Neural progenitor cell (in vitro differentiated cells): Measurements from ENCODE around the gene MID1. TPM values are rescaled to one million over a fixed set of nuclear protein-coding genes. Genes with fewer than 3 reads are reported as not detected.

Experiments
- DNase-seq: peaks from one replicate; pipeline ENCODE4 v3.0.0-alpha.2; 2016; ENCODE audit warnings: low spot score
- H2AFZ ChIP-seq: fragments of 200-600 bp; sonication (generic); replicated peaks from 2 replicates; pipeline ENCODE4 v1.6.1; 2016; ENCODE audit warnings: antibody characterized with exemption
- H3F3A ChIP-seq: fragments of 200-600 bp; sonication (generic); 2 replicates; pipeline ENCODE4 v1.6.1; 2016; ENCODE audit warnings: antibody characterized with exemption, low read depth
- H3K27ac ChIP-seq: fragments of 200-600 bp; sonication (generic); 2 replicates; pipeline ENCODE4 v1.5.1; 2016; ENCODE audit warnings: mild to moderate bottlenecking
- H3K27me3 ChIP-seq: fragments of 200-600 bp; sonication (generic); 2 replicates; pipeline ENCODE4 v1.6.1; 2016; ENCODE audit warnings: mild to moderate bottlenecking, moderate library complexity
- H3K36me3 ChIP-seq: fragments of 200-600 bp; sonication (generic); 2 replicates; pipeline ENCODE4 v1.5.1; 2016
- H3K4me1 ChIP-seq: fragments of 200-600 bp; sonication (generic); 2 replicates; pipeline ENCODE4 v1.6.1; 2016; ENCODE audit warnings: mixed run types
- H3K4me2 ChIP-seq: fragments of 200-600 bp; sonication (generic); 2 replicates; pipeline ENCODE4 v1.6.1; 2016
- H3K4me3 ChIP-seq: fragments of 200-600 bp; sonication (generic); 2 replicates; pipeline ENCODE4 v1.5.1; 2016
- H3K79me2 ChIP-seq: fragments of 200-600 bp; sonication (generic); 2 replicates; pipeline ENCODE4 v1.6.1; 2016; ENCODE audit warnings: low read depth
- H3K9ac ChIP-seq: fragments of 200-600 bp; sonication (generic); 2 replicates; pipeline ENCODE4 v1.6.1; 2016
- H3K9me3 ChIP-seq: fragments of 200-600 bp; sonication (generic); 2 replicates; pipeline ENCODE4 v1.5.1; 2016; ENCODE audit warnings: low read depth
- H4K20me1 ChIP-seq: fragments of 200-600 bp; sonication (generic); 2 replicates; pipeline ENCODE4 v1.6.1; 2016; ENCODE audit warnings: low read depth
- H3K27ac Mint-ChIP-seq: 3 replicates; pipeline ENCODE4 v1.8.0; 2021; ENCODE audit warnings: mixed read lengths
- H3K27me3 Mint-ChIP-seq: 2 replicates; pipeline ENCODE4 v1.8.0; 2022; ENCODE audit warnings: low read depth, mild to moderate bottlenecking, inconsistent platforms, moderate library complexity, mixed read lengths; ENCODE audit not compliant: insufficient read depth
- H3K36me3 Mint-ChIP-seq: 3 replicates; pipeline ENCODE4 v1.8.0; 2021; ENCODE audit warnings: mixed read lengths
- H3K4me1 Mint-ChIP-seq: 3 replicates; pipeline ENCODE4 v1.8.0; 2021; ENCODE audit warnings: mixed read lengths
- H3K4me3 Mint-ChIP-seq: 3 replicates; pipeline ENCODE4 v1.8.0; 2021; ENCODE audit warnings: mild to moderate bottlenecking, moderate library complexity, mixed read lengths
- H3K9me3 Mint-ChIP-seq: 3 replicates; pipeline ENCODE4 v1.8.0; 2020; ENCODE audit warnings: mixed read lengths
- EZH2 ChIP-seq: fragments of 200-600 bp; sonication (generic); IDR thresholded peaks from 2 replicates; pipeline ENCODE4 v1.6.1; 2017; ENCODE audit warnings: antibody characterized with exemption, mild to moderate bottlenecking, moderate library complexity
- EZH2phosphoT487 ChIP-seq: fragments of 200-600 bp; sonication (generic); IDR thresholded peaks from 2 replicates; pipeline ENCODE4 v1.6.1; 2017; ENCODE audit warnings: antibody characterized with exemption
- total RNA-seq: library from RNA; depleted of rRNA; stranded (reverse); fragments of >200 nt; gene quantifications from 2 replicates; pipeline ENCODE4 v1.2.3, GENCODE V29; 2015; ENCODE audit warnings: low replicate concordance
- TF ChIP-seq, protein P1 (sequence below): fragments of 200-600 bp; sonication (generic); IDR thresholded peaks from 2 replicates; pipeline ENCODE4 v1.5.1; 2017; ENCODE audit warnings: antibody characterized with exemption, mild to moderate bottlenecking

The MID1 gene
- total RNA-seq, 1 donor from 2014 or later = 29.5 TPM

DNA sequence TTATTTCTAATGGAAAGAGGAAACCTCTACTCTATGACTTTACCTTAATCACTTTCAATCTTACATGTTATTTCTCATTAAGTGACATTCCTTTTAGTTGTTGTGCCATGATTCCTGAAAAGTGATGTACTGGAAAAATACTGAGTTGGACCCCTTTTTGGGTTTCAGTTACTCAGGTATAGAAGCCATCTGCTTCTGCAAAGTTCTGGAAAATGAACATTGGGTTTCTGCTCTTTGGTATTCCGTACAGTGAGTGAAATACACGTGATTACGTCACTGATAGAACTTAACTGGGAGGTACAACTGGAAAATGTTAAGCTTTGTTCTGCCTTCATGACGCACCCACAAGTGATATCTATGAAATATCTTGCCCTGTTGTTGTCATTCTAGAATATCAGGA, 114.7 kb downstream of the MID1 start:
- Histone ChIP-seq H3K27ac (no peak overlapping the region), H3K4me3 (no peak overlapping the region), H3K27me3 (peaks cover 19% of the 10 kb centered on the region), H3K36me3 (no peaks in the 10 kb centered on the region), H3F3A (peaks cover 9% of the 10 kb centered on the region), H3K4me1 (peaks cover 11% of the 10 kb centered on the region), H3K79me2 (no peaks in the 10 kb centered on the region), H3K4me2 (no peak overlapping the region), H3K9me3 (peaks cover 4% of the 10 kb centered on the region), H2AFZ (no peak overlapping the region), H3K9ac (no peak overlapping the region), H4K20me1 (peaks cover 30% of the 10 kb centered on the region)
- no peaks in the 10 kb centered on the region for H3K9me3 Mint-ChIP-seq
- no peaks in the 10 kb centered on the region for H3K27me3 Mint-ChIP-seq
- DNase-seq = no peak
- peaks cover 35% of the 10 kb centered on the region for H3K36me3 Mint-ChIP-seq
- no peak overlapping the region for H3K4me3 Mint-ChIP-seq
- TF ChIP-seq EZH2phosphoT487 = no peak
- no peak for TF ChIP-seq EZH2
- TF ChIP-seq, protein P1, sequence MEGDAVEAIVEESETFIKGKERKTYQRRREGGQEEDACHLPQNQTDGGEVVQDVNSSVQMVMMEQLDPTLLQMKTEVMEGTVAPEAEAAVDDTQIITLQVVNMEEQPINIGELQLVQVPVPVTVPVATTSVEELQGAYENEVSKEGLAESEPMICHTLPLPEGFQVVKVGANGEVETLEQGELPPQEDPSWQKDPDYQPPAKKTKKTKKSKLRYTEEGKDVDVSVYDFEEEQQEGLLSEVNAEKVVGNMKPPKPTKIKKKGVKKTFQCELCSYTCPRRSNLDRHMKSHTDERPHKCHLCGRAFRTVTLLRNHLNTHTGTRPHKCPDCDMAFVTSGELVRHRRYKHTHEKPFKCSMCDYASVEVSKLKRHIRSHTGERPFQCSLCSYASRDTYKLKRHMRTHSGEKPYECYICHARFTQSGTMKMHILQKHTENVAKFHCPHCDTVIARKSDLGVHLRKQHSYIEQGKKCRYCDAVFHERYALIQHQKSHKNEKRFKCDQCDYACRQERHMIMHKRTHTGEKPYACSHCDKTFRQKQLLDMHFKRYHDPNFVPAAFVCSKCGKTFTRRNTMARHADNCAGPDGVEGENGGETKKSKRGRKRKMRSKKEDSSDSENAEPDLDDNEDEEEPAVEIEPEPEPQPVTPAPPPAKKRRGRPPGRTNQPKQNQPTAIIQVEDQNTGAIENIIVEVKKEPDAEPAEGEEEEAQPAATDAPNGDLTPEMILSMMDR = no peak
- H3K4me1 Mint-ChIP-seq = peaks cover 20% of the 10 kb centered on the region
- no peak overlapping the region for H3K27ac Mint-ChIP-seq

DNA sequence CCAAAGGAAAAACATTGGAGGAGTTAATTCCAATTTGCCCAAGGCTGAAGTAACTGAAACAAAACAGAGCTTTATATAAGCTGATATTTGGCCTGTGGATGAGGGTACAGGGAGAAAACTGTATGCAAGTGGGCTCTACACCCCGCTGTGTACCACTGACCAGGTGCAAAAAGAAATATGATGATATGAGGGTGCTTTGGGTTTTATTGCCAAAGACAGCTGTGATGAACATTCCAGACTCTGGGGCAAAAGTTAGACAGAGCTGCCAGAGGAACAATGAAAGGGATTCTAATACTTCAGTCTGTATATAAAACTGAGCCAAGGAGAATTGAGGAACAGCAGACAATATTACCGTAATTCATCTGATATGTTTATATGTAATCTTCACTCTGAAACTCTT, 117.4 kb downstream of the MID1 start:
- Mint-ChIP-seq H3K36me3 (peaks cover 37% of the 10 kb centered on the region), H3K27me3 (no peaks in the 10 kb centered on the region), H3K27ac (no peak overlapping the region), H3K4me3 (no peak overlapping the region), H3K4me1 (no peaks in the 10 kb centered on the region), H3K9me3 (peaks cover 2% of the 10 kb centered on the region)
- DNase-seq = no peak
- no peak overlapping the region for H3K4me3 ChIP-seq
- no peaks in the 10 kb centered on the region for H3K79me2 ChIP-seq
- H3K9me3 ChIP-seq = peaks cover 4% of the 10 kb centered on the region
- H3K27ac ChIP-seq = no peak overlapping the region
- no peak overlapping the region for H2AFZ ChIP-seq
- peaks cover 6% of the 10 kb centered on the region for H4K20me1 ChIP-seq
- H3K4me2 ChIP-seq = no peak overlapping the region
- TF ChIP-seq, protein P1 = no peak
- no peak for TF ChIP-seq EZH2phosphoT487
- TF ChIP-seq EZH2 = no peak
- no peaks in the 10 kb centered on the region for H3K4me1 ChIP-seq
- no peaks in the 10 kb centered on the region for H3K36me3 ChIP-seq
- H3F3A ChIP-seq = no peaks in the 10 kb centered on the region
- H3K9ac ChIP-seq = no peak overlapping the region
- H3K27me3 ChIP-seq = peaks cover 7% of the 10 kb centered on the region

DNA sequence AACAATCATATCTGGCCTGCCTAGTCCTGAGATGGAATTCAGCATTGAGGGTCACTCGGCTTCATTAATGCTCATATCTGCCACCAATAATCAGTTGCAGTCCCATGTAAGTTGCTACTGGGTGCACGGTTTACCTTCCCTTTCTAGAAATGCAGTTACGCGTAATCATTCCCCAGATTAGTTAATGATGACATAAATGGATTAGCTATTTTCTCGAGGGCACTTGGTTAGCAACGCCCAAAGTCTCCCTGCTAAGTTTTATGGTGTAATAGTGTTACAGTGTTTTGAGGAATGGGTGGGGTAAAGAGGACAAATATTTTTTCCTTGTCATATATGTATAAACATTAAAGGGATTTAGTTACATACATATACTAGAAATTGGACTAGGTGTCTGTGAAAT, 118.8 kb downstream of the MID1 start:
- H3K4me1 Mint-ChIP-seq = no peaks in the 10 kb centered on the region
- TF ChIP-seq EZH2phosphoT487 = no peak
- TF ChIP-seq, protein P1 = no peak
- TF ChIP-seq EZH2 = no peak

More for the DNA sequence above, 118.8 kb downstream of the MID1 start:
- Histone ChIP-seq H4K20me1 (no peaks in the 10 kb centered on the region), H3K27ac (no peak overlapping the region), H3K79me2 (no peaks in the 10 kb centered on the region), H3K27me3 (no peaks in the 10 kb centered on the region), H3K9ac (no peak overlapping the region), H3K4me3 (no peak overlapping the region), H3K4me2 (no peak overlapping the region), H3K36me3 (no peaks in the 10 kb centered on the region), H3F3A (no peaks in the 10 kb centered on the region), H3K9me3 (peaks cover 4% of the 10 kb centered on the region), H3K4me1 (no peaks in the 10 kb centered on the region), H2AFZ (no peak overlapping the region)
- DNase-seq = no peak
- H3K9me3 Mint-ChIP-seq = peaks cover 2% of the 10 kb centered on the region
- H3K36me3 Mint-ChIP-seq = peaks cover 40% of the 10 kb centered on the region
- H3K27ac Mint-ChIP-seq = no peak overlapping the region
- H3K4me3 Mint-ChIP-seq = no peak overlapping the region
- H3K27me3 Mint-ChIP-seq = no peaks in the 10 kb centered on the region
